NCI-H2196 treated with DMSO at 0.1 percent for 48 hours (cell line): Measurements from ENCODE around the gene AHCYL2.
"Not testable (repeated sequence)": the region's sequence is repeated elsewhere in the genome, so short reads cannot be mapped to it uniquely, and the experiment has no call there.

Experiments
- DNase-seq: peaks from one replicate; lab custom pipeline; 2025; ENCODE audit not compliant: unreplicated experiment; lab: John Stamatoyannopoulos, UW

The AHCYL2 gene

DNA sequence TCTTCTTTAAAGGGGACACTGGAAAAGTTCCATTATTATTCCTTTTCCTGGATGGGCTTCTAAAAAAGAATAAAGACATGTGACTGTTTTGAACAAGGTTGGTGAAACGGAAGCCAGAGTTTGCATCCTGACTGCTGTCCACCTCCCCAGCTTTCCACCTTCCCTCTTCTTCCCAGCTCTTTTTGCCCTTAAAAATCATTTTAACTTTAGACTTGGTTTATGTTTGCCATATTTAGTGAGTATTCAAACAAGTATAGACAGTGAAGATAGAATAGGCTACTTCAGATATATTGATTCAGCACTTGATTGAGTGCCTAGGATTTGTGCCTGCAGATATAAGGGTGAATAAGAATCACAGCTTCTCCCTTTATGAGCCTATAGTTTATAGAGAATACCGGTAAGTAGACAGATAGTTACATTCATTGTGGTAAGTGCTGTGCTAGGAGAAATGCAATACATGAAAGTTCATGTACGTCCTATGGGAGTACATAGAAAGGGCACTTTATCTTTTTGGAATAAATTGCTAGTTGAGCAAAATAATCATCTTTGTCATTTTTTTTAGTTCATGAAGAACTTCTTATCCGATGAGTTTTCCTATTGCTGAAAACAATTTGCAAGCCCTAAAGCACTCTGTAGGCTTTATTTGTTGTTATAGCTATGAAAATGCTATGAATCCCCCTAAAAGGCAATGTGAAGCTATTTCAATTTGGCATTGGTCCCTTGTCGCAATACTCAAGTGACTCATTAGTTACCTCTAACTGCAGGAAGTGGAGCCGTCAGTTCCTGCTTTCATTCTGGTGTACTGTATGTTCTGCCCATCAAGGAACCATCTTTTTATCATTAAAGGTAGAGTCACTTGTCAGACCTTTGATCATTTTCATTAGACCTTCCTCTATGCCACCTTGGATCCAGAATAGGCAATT is 152.2 kb downstream of the AHCYL2 start:
- DNase-seq, result no peak

- no peak for DNase-seq
Measured at GRCh38 chr7:129381710-129382484, 157.1 kb downstream of the AHCYL2 start.

GRCh38 chr7:129383542-129384132 is 158.8 kb downstream of the AHCYL2 start:
- no peak for DNase-seq

DNA sequence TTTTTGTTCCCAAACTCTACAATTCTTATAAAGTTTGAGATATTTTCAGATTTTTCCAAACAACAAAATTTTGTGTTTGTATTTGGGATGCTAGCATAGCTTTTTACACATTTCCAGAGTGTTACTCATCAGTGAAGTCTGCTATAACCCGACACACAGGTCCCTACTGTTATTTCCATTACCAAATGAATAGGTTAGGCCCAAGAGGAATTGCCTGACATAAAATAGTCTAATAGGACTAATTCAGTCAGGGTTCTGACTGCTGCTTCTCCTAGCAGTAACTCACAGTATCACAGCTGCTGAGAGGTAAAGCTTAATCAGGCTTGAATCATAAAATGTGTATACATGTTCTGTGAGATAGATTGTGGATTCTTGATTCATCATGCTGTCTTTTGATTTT is 160.3 kb downstream of the AHCYL2 start:
- no peak for DNase-seq

- no peak for DNase-seq
Measured at GRCh38 chr7:129385598-129385997, 160.8 kb downstream of the AHCYL2 start.

- DNase-seq, result no peak
Measured at GRCh38 chr7:129386506-129386905, 161.7 kb downstream of the AHCYL2 start.

DNA sequence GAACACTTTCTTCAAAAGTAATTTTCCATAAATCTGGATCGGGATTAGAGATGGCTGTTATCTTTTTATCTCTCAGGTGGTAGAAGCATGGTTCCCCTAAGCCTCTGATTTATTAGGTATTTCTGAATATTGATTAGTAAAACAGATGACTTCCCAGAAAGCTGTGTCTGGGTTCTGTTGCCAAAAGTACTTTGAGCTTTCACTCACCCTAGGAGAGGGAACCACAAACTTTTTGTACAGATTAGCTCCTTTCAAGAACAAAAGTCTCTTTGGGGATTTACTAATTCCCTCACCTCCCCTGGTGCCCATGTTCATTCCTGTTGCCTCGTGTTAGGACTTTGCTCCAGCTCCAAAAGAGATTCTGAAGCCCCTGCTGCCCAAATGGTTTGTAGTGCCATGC is 162.7 kb downstream of the AHCYL2 start:
- DNase-seq, result no peak

- DNase-seq, result no peak
Measured at GRCh38 chr7:129388333-129389098, 163.7 kb downstream of the AHCYL2 start.

- DNase-seq, result no peak
Measured at GRCh38 chr7:129389829-129390228, 165.0 kb downstream of the AHCYL2 start.

GRCh38 chr7:129390314-129390713 is 165.5 kb downstream of the AHCYL2 start:
- no peak for DNase-seq

DNA sequence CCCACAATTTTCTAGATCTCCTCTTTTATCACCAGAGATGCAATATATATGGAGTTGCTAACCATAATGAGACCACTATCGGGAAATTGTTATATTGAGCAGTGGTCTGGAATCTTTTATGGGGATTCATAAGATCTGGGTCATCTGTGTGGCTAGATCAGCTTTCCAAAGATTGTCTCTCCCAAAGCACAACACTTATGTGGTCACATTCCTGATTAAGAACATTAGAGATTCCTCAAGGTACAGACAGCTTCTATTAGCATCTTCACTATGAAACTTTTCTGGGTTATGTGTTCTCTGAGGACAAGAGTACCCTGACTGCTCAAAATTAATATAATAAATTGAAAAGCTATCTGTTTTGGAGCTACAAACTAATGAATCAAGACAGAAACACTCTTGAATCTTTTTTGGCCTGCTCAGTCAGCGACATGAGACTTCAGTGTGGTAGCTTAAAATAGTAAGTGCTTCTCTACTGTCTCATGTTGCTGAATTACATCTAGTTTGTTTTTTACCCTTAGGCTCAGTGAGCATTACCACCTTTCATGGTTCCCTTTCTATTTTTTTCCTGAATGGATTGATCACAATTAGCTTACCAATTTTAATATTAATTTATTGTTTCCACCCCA is 166.8 kb downstream of the AHCYL2 start:
- DNase-seq, result no peak

- DNase-seq, result no peak
Measured at GRCh38 chr7:129393255-129393654, 168.4 kb downstream of the AHCYL2 start.

DNA sequence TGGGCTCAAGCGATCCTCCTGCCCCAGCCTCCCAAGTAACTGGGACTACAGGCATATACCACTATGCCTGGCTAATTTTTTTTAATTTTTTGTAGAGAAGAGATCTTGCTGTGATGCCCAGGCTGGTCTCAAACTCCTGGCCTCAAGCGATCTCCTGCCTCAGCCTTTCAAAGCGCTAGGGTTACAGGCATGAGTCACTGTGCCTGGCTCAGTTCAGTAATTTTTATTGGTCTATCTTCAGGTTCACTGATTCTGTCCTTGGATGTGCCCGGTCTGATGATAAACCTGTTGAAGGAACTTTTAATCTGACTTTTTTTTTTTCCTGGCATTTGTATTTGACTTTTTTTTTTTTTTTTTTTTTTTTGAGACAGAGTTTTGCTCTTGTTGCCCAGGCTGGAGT is 169.3 kb downstream of the AHCYL2 start:
- DNase-seq, result no peak

DNA sequence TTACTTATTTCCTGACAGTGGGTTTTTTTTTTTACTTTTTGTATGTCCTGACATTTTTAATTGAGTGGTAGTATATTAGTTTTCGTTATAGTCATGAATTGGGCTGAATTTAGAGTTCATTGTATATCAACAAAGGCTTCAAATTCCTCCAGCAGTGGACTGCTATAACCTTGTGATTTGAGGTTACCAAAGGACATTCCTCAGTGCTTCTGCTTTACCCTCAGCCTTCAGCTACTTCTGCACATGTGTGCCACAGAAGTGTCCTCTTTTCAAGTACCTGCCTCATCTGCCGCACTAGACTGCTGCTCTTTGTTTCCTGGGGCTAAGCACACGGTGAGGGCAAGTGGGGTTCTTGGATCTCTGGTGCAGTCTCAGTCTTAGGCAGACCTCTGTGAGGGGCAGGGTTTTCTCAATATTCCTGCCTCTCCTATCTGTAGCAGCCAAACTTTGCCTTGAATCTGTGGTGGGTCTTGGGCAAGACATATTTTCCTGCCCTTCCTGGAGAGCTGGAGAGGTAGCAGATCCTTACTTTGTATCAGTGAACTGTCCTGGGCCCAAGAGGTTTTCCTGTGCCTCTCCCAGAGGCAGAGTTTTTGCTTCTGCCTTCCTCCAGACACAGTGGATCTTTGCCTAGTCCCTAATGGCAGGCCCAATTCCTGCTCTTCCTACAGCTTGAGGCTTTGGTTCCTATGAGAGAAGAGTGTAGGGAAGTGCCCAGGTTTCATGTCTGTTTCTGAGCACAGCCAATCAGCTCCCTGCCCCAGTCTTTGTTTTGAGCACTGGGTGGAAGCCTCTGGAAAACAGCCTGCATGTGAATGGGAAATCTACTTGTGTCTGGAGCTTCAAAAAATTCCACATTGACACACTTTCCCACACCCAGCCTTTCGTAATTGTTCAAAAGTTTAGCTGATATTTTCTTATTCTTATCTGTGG is 170.4 kb downstream of the AHCYL2 start:
- DNase-seq, result no peak

- DNase-seq, result no peak
Measured at GRCh38 chr7:129401228-129401966, 176.6 kb downstream of the AHCYL2 start.

- no peak for DNase-seq
Measured at GRCh38 chr7:129401967-129402860, 177.4 kb downstream of the AHCYL2 start.

DNA sequence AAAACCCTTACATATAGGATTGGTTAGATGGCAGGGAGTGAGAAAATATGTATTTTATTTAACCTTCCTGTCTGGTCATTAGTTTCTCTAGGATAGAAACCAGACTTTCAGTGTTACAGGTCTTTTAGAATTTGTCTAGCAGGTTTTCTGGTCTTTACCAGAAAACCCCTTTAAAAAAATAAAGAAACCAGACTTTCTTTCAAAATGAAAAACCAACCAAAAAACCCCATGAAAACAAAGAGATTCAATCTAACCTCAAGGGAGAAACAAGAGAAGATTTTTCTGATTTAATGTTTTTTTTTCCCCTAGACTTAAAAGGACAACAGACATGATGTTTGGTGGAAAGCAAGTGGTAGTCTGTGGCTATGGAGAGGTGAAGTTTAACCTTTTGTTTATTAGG is 180.7 kb downstream of the AHCYL2 start:
- no peak for DNase-seq

DNA sequence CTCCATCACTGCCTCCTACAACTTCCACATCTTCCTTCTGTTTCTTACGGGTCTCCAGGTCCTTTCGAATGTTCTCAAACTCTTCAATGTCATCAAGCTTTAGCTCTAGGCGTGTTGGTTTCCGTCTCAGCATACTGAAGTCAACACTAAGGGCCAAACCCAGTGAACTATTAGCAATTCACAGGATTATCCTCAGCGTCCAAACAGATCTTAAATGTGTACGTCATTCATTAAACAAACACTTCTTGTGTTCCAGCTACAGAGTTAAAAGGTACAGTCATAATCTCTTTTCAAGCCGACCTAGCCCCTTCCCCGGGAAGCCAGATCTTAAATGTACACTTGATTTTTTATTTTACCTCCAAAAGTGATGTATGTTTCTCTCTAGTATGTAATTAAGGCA is 185.4 kb downstream of the AHCYL2 start:
- DNase-seq, result not testable (repeated sequence)
